B cell (primary cell): Measurements from ENCODE around the gene FUS. TPM values are rescaled to one million over a fixed set of nuclear protein-coding genes. Genes with fewer than 3 reads are reported as not detected.

Source experiments
- ATAC-seq: fragments of 200-7000 bp; cut with Tn5 transposase; one replicate; pipeline ENCODE4 v1.10.0; 2021; ENCODE audit warnings: low read depth, mild to moderate bottlenecking, moderate number of reproducible peaks, moderate library complexity
- CTCF ChIA-PET: fragments of 350-600 bp; sonication (Branson Sonifier 250); formaldehyde crosslinking; loops from one replicate; lab custom pipeline; 2021; ENCODE audit warnings: antibody characterized with exemption, inconsistent platforms; lab: Charles Lee
- POLR2A ChIA-PET: fragments of 350-600 bp; sonication (Branson Sonifier 250); formaldehyde crosslinking; loops from one replicate; lab custom pipeline; 2021; ENCODE audit warnings: antibody characterized with exemption; lab: Charles Lee
- DNase-seq: peaks from one replicate; pipeline ENCODE4 v3.0.0; 2013
- H2AFZ ChIP-seq: 2 replicates; pipeline ENCODE4 v1.6.1; 2012; ENCODE audit warnings: mild to moderate bottlenecking, low read depth, low read length; ENCODE audit not compliant: insufficient read depth, poor library complexity, severe bottlenecking
- H3K27ac ChIP-seq, 2 donors: 1 replicate in 1 of 2; 2 replicates in 1 of 2; pipeline ENCODE4 v1.5.1; 2012 to 2013; ENCODE audit warnings: low read length in 2 of 2, mild to moderate bottlenecking in 2 of 2, moderate library complexity in 1 of 2
- H3K27me3 ChIP-seq, 4 experiments: fragments of 200-600 bp in 1 of 4; sonication (generic) in 1 of 4; replicated peaks in 1 of 4; 1 replicate in 2 of 4; 2 replicates in 2 of 4; pipeline versions ENCODE4 v1.6.1 to v1.7.0; 2013 to 2016; ENCODE audit warnings: low read length in 3 of 4, mild to moderate bottlenecking in 2 of 4, mixed read lengths in 1 of 4, moderate library complexity in 1 of 4; ENCODE audit not compliant: insufficient read depth in 4 of 4, control insufficient read depth in 3 of 4; ENCODE audit errors: control extremely low read depth in 1 of 4
- H3K36me3 ChIP-seq, 2 experiments: replicated peaks in 1 of 2; 1 replicate in 1 of 2; 2 replicates in 1 of 2; pipeline versions ENCODE4 v1.6.1 to v1.7.1; 2013; ENCODE audit warnings: low read length in 1 of 2; ENCODE audit not compliant: insufficient read depth in 2 of 2, control insufficient read depth in 1 of 2; ENCODE audit errors: control extremely low read depth in 1 of 2, extremely low read depth in 1 of 2
- H3K4me1 ChIP-seq, 2 donors: fragments of 200-600 bp in 1 of 2; sonication (generic) in 1 of 2; 1 replicate in 1 of 2; 2 replicates in 1 of 2; pipeline versions ENCODE4 v1.5.1 to v1.6.1; 2013 to 2017; ENCODE audit warnings: low read length in 2 of 2; ENCODE audit not compliant: control insufficient read depth in 2 of 2, insufficient read depth in 2 of 2
- H3K4me2 ChIP-seq: replicated peaks from 2 replicates; pipeline ENCODE3; 2012; ENCODE audit warnings: mild to moderate bottlenecking, low read depth, low read length; ENCODE audit not compliant: poor library complexity, severe bottlenecking
- H3K4me3 ChIP-seq, 5 experiments: fragments of 200-600 bp in 1 of 5; sonication (generic) in 1 of 5; 1 replicate in 3 of 5; 2 replicates in 2 of 5; pipeline versions ENCODE4 v1.5.1 to v1.7.0; 2011 to 2016; ENCODE audit warnings: low read length in 4 of 5, mild to moderate bottlenecking in 4 of 5, low read depth in 2 of 5, control low read depth in 1 of 5, moderate library complexity in 1 of 5; ENCODE audit not compliant: insufficient read depth in 1 of 5; ENCODE audit errors: control extremely low read depth in 1 of 5, extremely low read depth in 1 of 5
- H3K79me2 ChIP-seq: fragments of 200-600 bp; sonication (generic); one replicate; pipeline ENCODE4 v1.6.0; 2016; ENCODE audit warnings: low read length; ENCODE audit not compliant: control insufficient read depth, insufficient read depth
- H3K9ac ChIP-seq: fragments of 200-600 bp; sonication (generic); 2 replicates; pipeline ENCODE4 v1.6.1; 2017; ENCODE audit warnings: mild to moderate bottlenecking, low read length, moderate library complexity
- H3K9me3 ChIP-seq, 3 donors: one replicate each; pipeline versions ENCODE4 v1.6.1 to v1.7.1; 2013; ENCODE audit warnings: low read length in 2 of 3; ENCODE audit not compliant: control insufficient read depth in 2 of 3, insufficient read depth in 1 of 3; ENCODE audit errors: control extremely low read depth in 1 of 3
- H4K20me1 ChIP-seq: 2 replicates; pipeline ENCODE4 v1.6.0; 2012; ENCODE audit warnings: mild to moderate bottlenecking, low read length; ENCODE audit not compliant: insufficient read depth, control insufficient read depth, poor library complexity, severe bottlenecking
- H3K27ac Mint-ChIP-seq: one replicate; pipeline ENCODE4 v1.8.0; 2021; ENCODE audit warnings: mixed read lengths
- H3K27me3 Mint-ChIP-seq: one replicate; pipeline ENCODE4 v1.8.0; 2021; ENCODE audit warnings: mixed read lengths
- H3K4me1 Mint-ChIP-seq: one replicate; pipeline ENCODE4 v1.8.0; 2021; ENCODE audit warnings: mixed read lengths
- H3K4me3 Mint-ChIP-seq: one replicate; pipeline ENCODE4 v1.8.0; 2021; ENCODE audit warnings: mixed read lengths
- H3K9me3 Mint-ChIP-seq: one replicate; pipeline ENCODE4 v1.8.0; 2022; ENCODE audit warnings: mixed read lengths; ENCODE audit not compliant: insufficient read depth
- EZH2 ChIP-seq: IDR thresholded peaks from 2 replicates; pipeline ENCODE4 v1.6.1; 2012; ENCODE audit warnings: borderline replicate concordance, low read depth, mild to moderate bottlenecking, moderate library complexity, low read length; ENCODE audit not compliant: insufficient read depth, poor library complexity, severe bottlenecking
- WGBS: methylation state at CpG from one replicate; pipeline ENCODE4 v1.1.5; 2013; ENCODE audit warnings: missing lambda C conversion rate; ENCODE audit not compliant: insufficient coverage; 5-methylcytosine and 5-hydroxymethylcytosine counted together
- intact Hi-C: fragments of 100-400 bp; cut with micrococcal nuclease; formaldehyde crosslinking; loops from one replicate; pipeline ENCODE4 v1.10.0; 2022
- polyA plus RNA-seq: library from polyadenylated mRNA; depleted of rRNA; stranded (reverse); fragments of >200 nt; gene quantifications from 2 replicates; pipeline ENCODE4 v1.2.3, GENCODE V29; 2012
- total RNA-seq, 2 donors: library from RNA; stranded (reverse); fragments of 120-200 nt in 1 of 2; gene quantifications; 1 replicate in 1 of 2; 2 replicates in 1 of 2; pipeline versions ENCODE4 v1.2.3 to v1.2.4, GENCODE V29; 2013 to 2022
- TF ChIP-seq, protein P1 (sequence below): fragments of 200-600 bp; IDR thresholded peaks from one replicate; pipeline ENCODE4 v1.8.0; 2022; ENCODE audit warnings: antibody characterized with exemption, mild to moderate bottlenecking

FUS gene
- total and polyA plus RNA-seq, 2 donors (not counting 1 experiment from before 2014, with no cell fraction given) = 181 to 597 TPM

DNA sequence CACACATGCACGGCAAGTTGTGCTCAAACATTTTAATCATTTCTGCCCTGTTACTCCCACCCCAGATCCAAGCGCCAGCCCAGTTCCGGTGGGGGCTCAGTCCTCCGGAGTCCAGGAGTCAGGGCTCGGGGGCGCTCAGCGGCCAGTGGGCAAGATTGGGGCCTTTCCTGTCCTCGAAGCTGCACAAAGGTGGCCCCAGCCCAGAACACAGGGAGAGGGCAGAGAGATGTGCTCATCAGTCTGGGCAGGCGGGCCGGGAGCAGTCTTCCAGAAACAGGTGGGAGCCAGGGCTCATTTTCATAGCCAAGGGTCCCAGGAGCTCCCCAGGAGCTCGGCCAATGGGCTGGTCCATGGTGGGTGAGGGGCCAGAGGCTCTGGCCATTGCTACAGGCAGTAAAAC is 48.5 kb upstream of the FUS start:
- H3K36me3 ChIP-seq = peaks cover 0 to 52% of the 10 kb centered on the region in 2 experiments
- H3K27me3 ChIP-seq = no peaks in the 10 kb centered on the region
- H3K4me3 ChIP-seq = no peak overlapping the region
- H3K27ac ChIP-seq = no peak overlapping the region
- ATAC-seq (no peak), DNase-seq (no peak)
- POLR2A ChIA-PET = no interaction called here
- peaks cover 8% of the 10 kb centered on the region for H3K79me2 ChIP-seq
- TF ChIP-seq, protein P1, sequence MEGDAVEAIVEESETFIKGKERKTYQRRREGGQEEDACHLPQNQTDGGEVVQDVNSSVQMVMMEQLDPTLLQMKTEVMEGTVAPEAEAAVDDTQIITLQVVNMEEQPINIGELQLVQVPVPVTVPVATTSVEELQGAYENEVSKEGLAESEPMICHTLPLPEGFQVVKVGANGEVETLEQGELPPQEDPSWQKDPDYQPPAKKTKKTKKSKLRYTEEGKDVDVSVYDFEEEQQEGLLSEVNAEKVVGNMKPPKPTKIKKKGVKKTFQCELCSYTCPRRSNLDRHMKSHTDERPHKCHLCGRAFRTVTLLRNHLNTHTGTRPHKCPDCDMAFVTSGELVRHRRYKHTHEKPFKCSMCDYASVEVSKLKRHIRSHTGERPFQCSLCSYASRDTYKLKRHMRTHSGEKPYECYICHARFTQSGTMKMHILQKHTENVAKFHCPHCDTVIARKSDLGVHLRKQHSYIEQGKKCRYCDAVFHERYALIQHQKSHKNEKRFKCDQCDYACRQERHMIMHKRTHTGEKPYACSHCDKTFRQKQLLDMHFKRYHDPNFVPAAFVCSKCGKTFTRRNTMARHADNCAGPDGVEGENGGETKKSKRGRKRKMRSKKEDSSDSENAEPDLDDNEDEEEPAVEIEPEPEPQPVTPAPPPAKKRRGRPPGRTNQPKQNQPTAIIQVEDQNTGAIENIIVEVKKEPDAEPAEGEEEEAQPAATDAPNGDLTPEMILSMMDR = no peak
- no peak for TF ChIP-seq EZH2
- Mint-ChIP-seq H3K4me1 (no peaks in the 10 kb centered on the region), H3K4me3 (no peak overlapping the region), H3K27ac (no peak overlapping the region), H3K9me3 (no peaks in the 10 kb centered on the region), H3K27me3 (no peaks in the 10 kb centered on the region)
- intact Hi-C loops = no loop called here
- CTCF ChIA-PET = interaction anchor here (1.0 to 1.2 kb wide), 2 partner anchors 15 to 33 kb away, joined by 3 read pairs; no protein-coding TSS in a partner anchor
- no peak overlapping the region for H3K9ac ChIP-seq
- 95% methylated on average over 10 of the region's 11 CpGs for WGBS
- no peak overlapping the region for H2AFZ ChIP-seq
- H3K4me1 ChIP-seq = no peaks in the 10 kb centered on the region
- H3K4me2 ChIP-seq = no peak overlapping the region
- no peaks in the 10 kb centered on the region for H3K9me3 ChIP-seq
- H4K20me1 ChIP-seq = no peaks in the 10 kb centered on the region

DNA sequence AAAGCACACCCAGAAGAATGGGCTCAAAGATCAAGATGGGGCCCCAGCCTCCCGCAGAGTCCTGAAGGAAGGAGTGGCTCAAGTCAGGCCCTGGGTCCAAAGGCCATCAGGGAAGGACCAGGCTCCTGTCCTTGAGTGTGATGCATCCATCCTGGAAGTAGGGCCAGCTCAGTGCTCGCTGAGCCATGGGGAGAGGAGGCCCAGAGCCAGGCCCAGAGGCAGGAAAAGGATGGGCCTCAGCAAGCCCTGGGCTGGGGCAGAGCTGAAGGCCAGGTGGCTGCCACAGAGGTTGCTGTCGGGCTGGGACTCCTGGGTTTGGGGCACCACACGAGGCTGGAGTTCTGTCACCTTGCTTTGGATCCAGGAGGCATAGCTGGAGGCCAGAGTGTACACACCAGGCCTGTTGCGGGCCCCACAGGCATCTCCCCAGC is 48.1 kb upstream of the FUS start:
- Mint-ChIP-seq H3K4me3 (no peak overlapping the region), H3K9me3 (no peaks in the 10 kb centered on the region), H3K4me1 (no peaks in the 10 kb centered on the region), H3K27me3 (no peaks in the 10 kb centered on the region), H3K27ac (no peak overlapping the region)
- TF ChIP-seq, protein P1 = no peak
- TF ChIP-seq EZH2 = no peak
- no peak overlapping the region for H3K27ac ChIP-seq
- no peak overlapping the region for H2AFZ ChIP-seq
- ChIA-PET CTCF (interaction anchor here (1.0 to 1.2 kb wide), 2 partner anchors 15 to 33 kb away, joined by 3 read pairs; no protein-coding TSS in a partner anchor), POLR2A (no interaction called here)
- no peak overlapping the region for H3K9ac ChIP-seq
- 89% methylated on average over 5 of the region's 5 CpGs for WGBS
- peaks cover 0 to 51% of the 10 kb centered on the region in 2 experiments for H3K36me3 ChIP-seq
- H3K27me3 ChIP-seq = no peaks in the 10 kb centered on the region
- no peak overlapping the region for H3K4me3 ChIP-seq
- H3K79me2 ChIP-seq = peaks cover 8% of the 10 kb centered on the region
- H3K9me3 ChIP-seq = no peaks in the 10 kb centered on the region
- DNase-seq (no peak), ATAC-seq (no peak)
- H4K20me1 ChIP-seq = no peaks in the 10 kb centered on the region
- intact Hi-C loops = no loop called here
- no peaks in the 10 kb centered on the region for H3K4me1 ChIP-seq
- H3K4me2 ChIP-seq = no peak overlapping the region
